Spleen (tissue), 7 donors: Measurements from ENCODE around the gene FEM1B.

Experiments
- CTCF ChIP-seq, 11 experiments: fragments of 200-600 bp in 7 of 11; fragments of 450-650 bp in 4 of 11; sonication (generic) in 4 of 11; IDR thresholded peaks in 8 of 11; conservative IDR thresholded peaks in 3 of 11; 1 replicate in 7 of 11; 2 replicates in 4 of 11; pipeline versions ENCODE4 v1.4.0 to v1.8.0; 2016 to 2021; ENCODE audit warnings: antibody characterized with exemption in 11 of 11, inconsistent platforms in 4 of 11, mild to moderate bottlenecking in 1 of 11
- POLR2AphosphoS5 ChIP-seq, 3 donors: sonication (generic); formaldehyde crosslinking; IDR thresholded peaks; one replicate each; pipeline ENCODE4 v1.5.1; 2017; ENCODE audit warnings: antibody characterized with exemption in 3 of 3
- donor health status: DM: no; HTN: no; CAD: no; lungs with moderate emphysema.
- donor health status: DM: no; HTN: no; CAD: no.
- donor health status: DM: no; HTN: no; CAD: no.

GRCh38 chr15:68228143-68228970 lies 49.2 kb upstream of the FEM1B start:
- no peak for TF ChIP-seq CTCF (IDR thresholded peaks at IDR 0.05 in 8 of 11, conservative IDR thresholded peaks at IDR 0.05 in 3 of 11)
- no peak for TF ChIP-seq POLR2AphosphoS5 (IDR thresholded peaks at IDR 0.05)
